Epithelial cell of esophagus (primary cell): ENCODE data around the gene HIP1.
"Not testable (repeated sequence)": the region's sequence is repeated elsewhere in the genome, so short reads cannot be mapped to it uniquely, and the experiment has no call there.

Experiments used
- DNase-seq: peaks from one replicate; pipeline ENCODE4 v3.0.0; 2010; ENCODE audit warnings: low read depth
- H3K4me3 ChIP-seq: 2 replicates; pipeline ENCODE4 v1.5.1; 2011; ENCODE audit warnings: mild to moderate bottlenecking, low read length, control low read depth
- CTCF ChIP-seq: IDR thresholded peaks from 2 replicates; pipeline ENCODE4 v1.5.1; 2011; ENCODE audit warnings: low read depth, mild to moderate bottlenecking, low read length, control low read depth, inconsistent platforms; ENCODE audit not compliant: insufficient read depth; ENCODE audit errors: missing control alignments

Gene HIP1

GRCh38 chr7:75635036-75635435 is 103.7 kb downstream of the HIP1 start:
- no peak overlapping the region for H3K4me3 ChIP-seq
- no peak for TF ChIP-seq CTCF
- no peak for DNase-seq

GRCh38 chr7:75632587-75632986 is 106.2 kb downstream of the HIP1 start:
- not testable (repeated sequence) for DNase-seq, H3K4me3 ChIP-seq

- no peak overlapping the region for H3K4me3 ChIP-seq
- no peak for TF ChIP-seq CTCF
- no peak for DNase-seq
Measured at GRCh38 chr7:75631711-75632110, 107.0 kb downstream of the HIP1 start.

- no peak overlapping the region for H3K4me3 ChIP-seq
- no peak for DNase-seq
- TF ChIP-seq CTCF, result no peak
Measured at GRCh38 chr7:75630549-75630948, 108.2 kb downstream of the HIP1 start.

- no peak overlapping the region for H3K4me3 ChIP-seq
- DNase-seq, result no peak
- TF ChIP-seq CTCF, result no peak
Measured at GRCh38 chr7:75629044-75629443, 109.7 kb downstream of the HIP1 start.

- TF ChIP-seq CTCF, result no peak
- H3K4me3 ChIP-seq, result no peak overlapping the region
- DNase-seq, result no peak
Measured at GRCh38 chr7:75628055-75628454, 110.7 kb downstream of the HIP1 start.

GRCh38 chr7:75626954-75627353 is 111.8 kb downstream of the HIP1 start:
- no peak for DNase-seq
- no peak for TF ChIP-seq CTCF
- H3K4me3 ChIP-seq, result no peak overlapping the region

- H3K4me3 ChIP-seq, result no peak overlapping the region
- no peak for DNase-seq
- TF ChIP-seq CTCF, result no peak
Measured at GRCh38 chr7:75625868-75626267, 112.9 kb downstream of the HIP1 start.
